SK-N-SH (cell line): ENCODE results near the gene AQP5. TPM values are rescaled to one million over a fixed set of nuclear protein-coding genes. Genes with fewer than 3 reads are reported as not detected.

Experiments
- CTCF ChIA-PET: fragments of 300-600, 350-600 bp; formaldehyde crosslinking; extraction: SDS; loops from one replicate; lab custom pipeline; 2021; lab: Yijun Ruan, JAX
- POLR2A ChIA-PET: fragments of 350-600 bp; sonication (Branson Sonifier 250); formaldehyde crosslinking; extraction: SDS; loops from one replicate; lab custom pipeline; 2020; ENCODE audit warnings: antibody characterized with exemption, inconsistent platforms; lab: Yijun Ruan, JAX
- DNase-seq: peaks from one replicate; pipeline ENCODE4 v3.0.0; 2012
- H2AFZ ChIP-seq: fragments of 200-600 bp; sonication (generic); 2 replicates; pipeline ENCODE4 v1.8.1; 2016; ENCODE audit warnings: antibody characterized with exemption, mild to moderate bottlenecking, low read depth
- H3F3A ChIP-seq: fragments of 200-600 bp; sonication (generic); replicated peaks from 2 replicates; pipeline ENCODE3; 2016; ENCODE audit warnings: antibody characterized with exemption, mild to moderate bottlenecking; ENCODE audit not compliant: insufficient read depth
- H3K27ac ChIP-seq, 2 experiments: fragments of 200-500 bp in 1 of 2; fragments of 200-600 bp in 1 of 2; sonication (Bioruptor generic) in 1 of 2; sonication (generic), shearing (Covaris generic) in 1 of 2; 2 replicates each; pipeline versions ENCODE4 v1.5.1 to v1.6.1; 2014 to 2016; ENCODE audit warnings: low read depth in 2 of 2, inconsistent platforms in 1 of 2, low read length in 1 of 2, mild to moderate bottlenecking in 1 of 2, mixed read lengths in 1 of 2
- H3K27me3 ChIP-seq: fragments of 200-600 bp; sonication (generic), shearing (Covaris generic); 2 replicates; pipeline ENCODE4 v1.6.1; 2016; ENCODE audit warnings: mixed run types; ENCODE audit not compliant: insufficient read depth
- H3K36me3 ChIP-seq, 2 experiments: fragments of 200-500 bp in 1 of 2; fragments of 200-600 bp in 1 of 2; sonication (Bioruptor generic) in 1 of 2; sonication (generic) in 1 of 2; replicated peaks in 1 of 2; 2 replicates each; pipeline versions ENCODE3 to v1.5.1; 2014 to 2016; ENCODE audit warnings: low read length in 1 of 2, mild to moderate bottlenecking in 1 of 2; ENCODE audit not compliant: insufficient read depth in 2 of 2, control insufficient read depth in 1 of 2
- H3K4me1 ChIP-seq, 2 experiments: fragments of 200-500 bp in 1 of 2; fragments of 200-600 bp in 1 of 2; sonication (Bioruptor generic) in 1 of 2; sonication (generic), shearing (Covaris generic) in 1 of 2; 2 replicates each; pipeline versions ENCODE4 v1.5.1 to v1.6.1; 2014 to 2016; ENCODE audit warnings: low read depth in 1 of 2, low read length in 1 of 2, mixed run types in 1 of 2; ENCODE audit not compliant: insufficient read depth in 2 of 2, control insufficient read depth in 1 of 2
- H3K4me2 ChIP-seq: fragments of 200-600 bp; sonication (generic), shearing (Covaris generic); 2 replicates; pipeline ENCODE4 v1.6.1; 2017; ENCODE audit warnings: mixed run types
- H3K4me3 ChIP-seq, 2 experiments: fragments of 200-500 bp in 1 of 2; fragments of 200-600 bp in 1 of 2; sonication (Bioruptor generic) in 1 of 2; sonication (generic), shearing (Covaris generic) in 1 of 2; 2 replicates each; pipeline versions ENCODE4 v1.5.1 to v1.8.1; 2014 to 2016; ENCODE audit warnings: low read depth in 2 of 2, inconsistent platforms in 1 of 2, low read length in 1 of 2, mild to moderate bottlenecking in 1 of 2, mixed read lengths in 1 of 2, moderate library complexity in 1 of 2
- H3K79me2 ChIP-seq: fragments of 200-600 bp; sonication (generic); 2 replicates; pipeline ENCODE4 v1.8.1; 2017; ENCODE audit warnings: mild to moderate bottlenecking; ENCODE audit not compliant: insufficient read depth
- H3K9ac ChIP-seq: fragments of 200-600 bp; sonication (generic); 2 replicates; pipeline ENCODE4 v1.6.1; 2017; ENCODE audit warnings: mixed run types
- H3K9me2 ChIP-seq: fragments of 200-600 bp; sonication (generic); 2 replicates; pipeline ENCODE4 v1.6.1; 2017; ENCODE audit warnings: mixed run types
- H3K9me3 ChIP-seq: fragments of 200-600 bp; sonication (generic); 2 replicates; pipeline ENCODE4 v1.6.1; 2017; ENCODE audit warnings: mixed run types, mild to moderate bottlenecking, moderate library complexity
- H4K20me1 ChIP-seq: fragments of 200-600 bp; sonication (generic); 2 replicates; pipeline ENCODE4 v1.6.1; 2017; ENCODE audit warnings: mild to moderate bottlenecking, mixed run types; ENCODE audit not compliant: insufficient read depth
- CTCF ChIP-seq: fragments of 200-600 bp; sonication (generic); IDR thresholded peaks from 2 replicates; pipeline ENCODE4 v1.6.1; 2017; ENCODE audit warnings: antibody characterized with exemption, mild to moderate bottlenecking, moderate library complexity
- EP300 ChIP-seq, 2 experiments: IDR thresholded peaks; 2 replicates each; pipeline versions ENCODE4 v1.4.0 to v1.6.1; 2012; ENCODE audit warnings: borderline replicate concordance in 1 of 2, low read depth in 1 of 2, low read length in 1 of 2
- GATA2 ChIP-seq: sonication (generic); formaldehyde crosslinking; IDR thresholded peaks from 2 replicates; pipeline ENCODE4 v1.5.0; 2020; ENCODE audit warnings: mild to moderate bottlenecking, missing genetic modification reagents
- MXI1 ChIP-seq: IDR thresholded peaks from 2 replicates; pipeline ENCODE4 v1.6.1; 2012; ENCODE audit warnings: mild to moderate bottlenecking, low read depth, low read length, improper control_type of control experiment
- SMC3 ChIP-seq: IDR thresholded peaks from 2 replicates; pipeline ENCODE4 v1.6.1; 2012; ENCODE audit warnings: low read depth, low read length, improper control_type of control experiment
- YY1 ChIP-seq: IDR thresholded peaks from 2 replicates; pipeline ENCODE4 v1.4.0; 2012; ENCODE audit warnings: low read depth, mild to moderate bottlenecking
- ZBTB33 ChIP-seq: IDR thresholded peaks from 2 replicates; pipeline ENCODE4 v1.4.0; 2012; ENCODE audit warnings: low read depth, borderline replicate concordance
- WGBS: methylation state at CpG from one replicate; pipeline ENCODE4 v1.1.6; 2017; ENCODE audit warnings: low lambda C conversion rate; 5-methylcytosine and 5-hydroxymethylcytosine counted together
- polyA plus RNA-seq, 3 experiments: library from polyadenylated mRNA; depleted of rRNA; stranded (reverse); fragments of >200 nt; gene quantifications; 2 replicates each; pipeline ENCODE4 v1.2.3, GENCODE V29; 2012

AQP5 gene
- polyA plus RNA-seq, 1 of the 3 experiments (the other 2 are of a cell fraction): 0.10 TPM

- 92% methylated on average over 7 of the region's 7 CpGs for WGBS
- Histone ChIP-seq H3K4me3 (no peak overlapping the region), H3K36me3 (no peaks in the 10 kb centered on the region), H2AFZ (no peak overlapping the region), H3K9ac (no peak overlapping the region), H3K27me3 (no peaks in the 10 kb centered on the region), H3K9me3 (no peaks in the 10 kb centered on the region), H3K4me1 (0 out of 4 replicates have a peak, but pooled peaks cover 0 to 4% of the 10 kb centered on the region in 2 experiments), H3K27ac (no peak overlapping the region), H3K9me2 (no peaks in the 10 kb centered on the region), H3K4me2 (no peak overlapping the region), H3K79me2 (no peaks in the 10 kb centered on the region), H3F3A (no peaks in the 10 kb centered on the region), H4K20me1 (no peaks in the 10 kb centered on the region)
- no peak for DNase-seq
- ChIA-PET CTCF (interaction anchor here (2.1 kb wide), 1 partner anchor 20 kb away, joined by 10 read pairs; no protein-coding TSS in a partner anchor), POLR2A (no interaction called here)
- TF ChIP-seq MXI1 (no peak), GATA2 (no peak), YY1 (no peak), CTCF (no peak), ZBTB33 (no peak), SMC3 (no peak)
Measured at GRCh38 chr12:49924628-49925246, 36.9 kb upstream of the AQP5 start.

- Histone ChIP-seq H3K9me2 (no peaks in the 10 kb centered on the region), H4K20me1 (no peaks in the 10 kb centered on the region), H3K27me3 (no peaks in the 10 kb centered on the region), H3K4me3 (no peak overlapping the region), H3K4me2 (no peak overlapping the region), H3K79me2 (no peaks in the 10 kb centered on the region), H3K27ac (no peak overlapping the region), H3K9me3 (no peaks in the 10 kb centered on the region), H3K9ac (no peak overlapping the region), H3K4me1 (no peaks in the 10 kb centered on the region), H3F3A (no peaks in the 10 kb centered on the region), H2AFZ (no peak overlapping the region), H3K36me3 (no peaks in the 10 kb centered on the region)
- no peak for DNase-seq
- TF ChIP-seq EP300 (IDR thresholded peaks at IDR 0.05; ENCODE audit: borderline replicate concordance in 1 of 2, low read depth in 1 of 2, low read length in 1 of 2): no peak
- 83% methylated on average over 9 of the region's 11 CpGs for WGBS
- POLR2A ChIA-PET: no interaction called here
- CTCF ChIA-PET: interaction anchor here (0.8 kb wide), 1 partner anchor 130 kb away, joined by 4 read pairs; no protein-coding TSS in a partner anchor
Measured at GRCh38 chr12:49925433-49926204, 36.1 kb upstream of the AQP5 start.
